ENCODE measurements around the gene SPATA13. TPM values are rescaled to one million over a fixed set of nuclear protein-coding genes. Genes with fewer than 3 reads are reported as not detected.

SPATA13 gene
- total RNA-seq, 1 experiment from 2014 or later = 43.0 TPM

DNA sequence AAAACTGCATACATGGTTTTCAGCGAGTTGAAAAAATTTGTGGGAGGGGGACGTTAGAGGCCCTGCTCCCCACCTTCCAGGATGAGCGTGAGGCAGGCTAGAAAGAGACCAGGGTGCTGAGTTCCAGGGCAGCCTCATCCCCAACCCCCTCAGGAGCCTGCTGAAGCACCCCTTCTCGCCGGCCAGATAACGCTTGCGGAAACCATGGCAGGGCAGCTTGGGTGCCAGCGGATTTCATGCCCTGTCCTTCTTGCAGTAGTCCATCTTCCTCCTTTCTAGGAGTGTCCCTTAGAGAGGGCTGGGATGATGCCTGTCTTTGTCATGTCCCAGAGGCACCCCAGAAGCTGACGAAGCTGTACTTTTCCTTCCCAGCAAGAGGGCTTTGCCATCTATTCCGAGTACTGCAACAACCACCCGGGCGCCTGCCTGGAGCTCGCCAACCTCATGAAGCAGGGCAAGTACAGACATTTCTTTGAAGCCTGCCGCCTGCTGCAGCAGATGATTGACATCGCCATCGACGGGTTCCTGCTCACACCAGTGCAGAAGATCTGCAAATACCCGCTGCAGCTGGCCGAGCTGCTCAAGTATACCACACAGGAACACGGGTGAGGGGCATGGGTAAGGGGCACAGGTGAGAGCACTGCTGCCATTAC lies 129.9 kb downstream of the SPATA13 start:
- H3K4me2 ChIP-seq (ENCODE audit: low read length) = no peak overlapping the region
- CTCF ChIA-PET = no interaction called here
- ATAC-seq = no peak

GRCh38 chr13:24292481-24292880 lies 132.0 kb downstream of the SPATA13 start:
- Histone ChIP-seq H3K27me3 (ENCODE audit: low read length) (no peaks in the 10 kb centered on the region), H3K4me1 (ENCODE audit: insufficient read depth, low read length) (no peaks in the 10 kb centered on the region), H3K9me2 (replicated peaks; ENCODE audit: low read length) (no peaks in the 10 kb centered on the region), H3K9me3 (ENCODE audit: low read length) (no peaks in the 10 kb centered on the region), H3K27ac (ENCODE audit: low read length) (no peak overlapping the region), H3K9ac (ENCODE audit: low read length) (no peak overlapping the region), H3F3A (ENCODE audit: low read length, unreplicated experiment) (no peaks in the 10 kb centered on the region), H4K20me1 (ENCODE audit: low read length) (no peaks in the 10 kb centered on the region), H3K36me3 (ENCODE audit: low read depth, low read length) (peaks cover 14% of the 10 kb centered on the region), H3K79me2 (ENCODE audit: low read length) (no peaks in the 10 kb centered on the region), H3K4me3 (ENCODE audit: low read length) (no peak overlapping the region), H2AFZ (ENCODE audit: low read length) (no peak overlapping the region), H3K4me2 (ENCODE audit: low read length) (no peak overlapping the region)
- ChIA-PET POLR2A (ENCODE audit: unreplicated experiment) (no interaction called here), CTCF (no interaction called here)
- TF ChIP-seq EZH2phosphoT487 (IDR thresholded peaks at IDR 0.05; ENCODE audit: borderline replicate concordance, low read length) (no peak), CTCF (conservative IDR thresholded peaks at IDR 0.05; ENCODE audit: low read depth, low read length) (no peak), EZH2 (IDR thresholded peaks at IDR 0.05; ENCODE audit: low read length, unreplicated experiment) (no peak)
- ATAC-seq = no peak
- no peak for DNase-seq
- BruUV-seq (replicated peaks) = no TSS peak
- intact Hi-C loops (cut with micrococcal nuclease) = no loop called here

More for the DNA sequence above, 129.9 kb downstream of the SPATA13 start:
- no peaks in the 10 kb centered on the region for H3F3A ChIP-seq (ENCODE audit: low read length, unreplicated experiment)
- H3K4me3 ChIP-seq (ENCODE audit: low read length) = no peak overlapping the region
- no peaks in the 10 kb centered on the region for H3K9me3 ChIP-seq (ENCODE audit: low read length)
- H3K4me1 ChIP-seq (ENCODE audit: insufficient read depth, low read length) = no peaks in the 10 kb centered on the region
- POLR2A ChIA-PET (ENCODE audit: unreplicated experiment) = no interaction called here
- intact Hi-C loops (cut with micrococcal nuclease) = no loop called here
- peaks cover 11% of the 10 kb centered on the region; the same call in 1 of the 2 replicates for H3K36me3 ChIP-seq (ENCODE audit: low read depth, low read length)
- no peaks in the 10 kb centered on the region for H4K20me1 ChIP-seq (ENCODE audit: low read length)
- DNase-seq = no peak
- H3K27ac ChIP-seq (ENCODE audit: low read length) = no peak overlapping the region
- TF ChIP-seq EZH2phosphoT487 (IDR thresholded peaks at IDR 0.05; ENCODE audit: borderline replicate concordance, low read length) (no peak), CTCF (conservative IDR thresholded peaks at IDR 0.05; ENCODE audit: low read depth, low read length) (no peak), EZH2 (IDR thresholded peaks at IDR 0.05; ENCODE audit: low read length, unreplicated experiment) (no peak)
- BruUV-seq (replicated peaks) = no TSS peak
- H3K27me3 ChIP-seq (ENCODE audit: low read length) = no peaks in the 10 kb centered on the region
- no peaks in the 10 kb centered on the region for H3K79me2 ChIP-seq (ENCODE audit: low read length)
- no peak overlapping the region for H2AFZ ChIP-seq (ENCODE audit: low read length)
- no peaks in the 10 kb centered on the region for H3K9me2 ChIP-seq (replicated peaks; ENCODE audit: low read length)
- no peak overlapping the region for H3K9ac ChIP-seq (ENCODE audit: low read length)

DNA sequence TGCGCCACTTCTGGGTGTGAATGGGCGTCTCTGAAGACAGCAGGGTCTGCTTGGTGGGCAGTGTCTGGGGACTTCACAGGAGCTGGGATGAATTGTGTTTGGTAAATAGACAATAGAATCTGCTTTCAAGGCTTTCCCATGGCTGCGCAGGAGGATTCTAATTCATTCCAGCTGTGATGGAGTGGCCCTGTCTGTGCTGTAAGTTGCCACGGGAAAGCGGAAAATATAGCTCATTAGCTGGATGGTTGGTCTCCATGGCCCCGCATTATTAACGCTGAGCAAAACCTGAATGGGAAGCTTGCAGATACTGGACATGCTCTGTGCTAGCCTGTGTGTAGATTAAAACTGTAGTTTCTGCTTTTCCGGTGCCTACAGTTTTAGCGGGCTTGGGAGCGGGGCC lies 133.2 kb downstream of the SPATA13 start:
- Histone ChIP-seq H3K9me2 (replicated peaks; ENCODE audit: low read length) (no peaks in the 10 kb centered on the region), H3K4me1 (ENCODE audit: insufficient read depth, low read length) (no peaks in the 10 kb centered on the region), H3K9me3 (ENCODE audit: low read length) (no peaks in the 10 kb centered on the region), H3K27ac (ENCODE audit: low read length) (no peak overlapping the region), H4K20me1 (ENCODE audit: low read length) (no peaks in the 10 kb centered on the region), H2AFZ (ENCODE audit: low read length) (no peak overlapping the region), H3K9ac (ENCODE audit: low read length) (no peak overlapping the region), H3F3A (ENCODE audit: low read length, unreplicated experiment) (no peaks in the 10 kb centered on the region), H3K79me2 (ENCODE audit: low read length) (no peaks in the 10 kb centered on the region), H3K27me3 (ENCODE audit: low read length) (no peaks in the 10 kb centered on the region), H3K36me3 (ENCODE audit: low read depth, low read length) (peaks cover 18% of the 10 kb centered on the region), H3K4me2 (ENCODE audit: low read length) (no peak overlapping the region), H3K4me3 (ENCODE audit: low read length) (no peak overlapping the region)
- POLR2A ChIA-PET (ENCODE audit: unreplicated experiment) = no interaction called here
- ATAC-seq = no peak
- BruUV-seq (replicated peaks) = no TSS peak
- no peak for DNase-seq
- intact Hi-C loops (cut with micrococcal nuclease) = no loop called here
- CTCF ChIA-PET = no interaction called here
- TF ChIP-seq EZH2phosphoT487 (IDR thresholded peaks at IDR 0.05; ENCODE audit: borderline replicate concordance, low read length) (no peak), CTCF (conservative IDR thresholded peaks at IDR 0.05; ENCODE audit: low read depth, low read length) (no peak), EZH2 (IDR thresholded peaks at IDR 0.05; ENCODE audit: low read length, unreplicated experiment) (no peak)

Measured in PC-3 (cell line).